Measurements from ENCODE around the gene KCNJ6.

Gene KCNJ6

GRCh38 chr21:37862536-37862935 lies 53.7 kb downstream of the KCNJ6 start:
- DNase-seq, result peak in 1 of 2 experiments; percentile 26

- DNase-seq, result no peak
These were observed 54.7 kb downstream of the KCNJ6 start for GRCh38 chr21:37861561-37861960.

- DNase-seq, result no peak
These were observed 55.8 kb downstream of the KCNJ6 start for GRCh38 chr21:37860416-37860815.

GRCh38 chr21:37855647-37856625 lies 60.3 kb downstream of the KCNJ6 start:
- no peak for DNase-seq

- no peak for DNase-seq
These were observed 61.0 kb downstream of the KCNJ6 start for GRCh38 chr21:37855271-37855646.

GRCh38 chr21:37849506-37850102 lies 66.7 kb downstream of the KCNJ6 start:
- peak in 1 of 2 experiments; percentile 27 for DNase-seq

- DNase-seq, result no peak
These were observed 67.4 kb downstream of the KCNJ6 start for GRCh38 chr21:37848721-37849490.

- DNase-seq, result no peak
These were observed 70.7 kb downstream of the KCNJ6 start for GRCh38 chr21:37845535-37845934.

GRCh38 chr21:37843191-37843590 lies 73.1 kb downstream of the KCNJ6 start:
- no peak for DNase-seq

GRCh38 chr21:37842163-37842919 lies 73.9 kb downstream of the KCNJ6 start:
- no peak for DNase-seq

GRCh38 chr21:37837381-37837780 lies 78.9 kb downstream of the KCNJ6 start:
- DNase-seq, result no peak

GRCh38 chr21:37835481-37835880 lies 80.8 kb downstream of the KCNJ6 start:
- DNase-seq, result no peak

GRCh38 chr21:37833301-37833700 lies 83.0 kb downstream of the KCNJ6 start:
- DNase-seq, result no peak

- no peak for DNase-seq
These were observed 86.8 kb downstream of the KCNJ6 start for GRCh38 chr21:37829447-37829846.

GRCh38 chr21:37828991-37829390 lies 87.3 kb downstream of the KCNJ6 start:
- DNase-seq, result no peak

GRCh38 chr21:37828556-37828955 lies 87.7 kb downstream of the KCNJ6 start:
- DNase-seq, result no peak

- no peak for DNase-seq
These were observed 88.3 kb downstream of the KCNJ6 start for GRCh38 chr21:37827913-37828312.

GRCh38 chr21:37821786-37822450 lies 94.3 kb downstream of the KCNJ6 start:
- DNase-seq, result no peak

- no peak for DNase-seq
These were observed 95.2 kb downstream of the KCNJ6 start for GRCh38 chr21:37821092-37821491.

- no peak for DNase-seq
These were observed 96.9 kb downstream of the KCNJ6 start for GRCh38 chr21:37819372-37819771.

GRCh38 chr21:37817242-37817641 lies 99.0 kb downstream of the KCNJ6 start:
- no peak for DNase-seq

GRCh38 chr21:37815893-37816292 lies 100.4 kb downstream of the KCNJ6 start:
- no peak for DNase-seq

Measured in SW 1271 (cell line).